ENCODE results near the gene ADGRE1.

Gene ADGRE1

GRCh38 chr19:6856749-6857372, 30.5 kb upstream of the ADGRE1 start:
- Mint-ChIP-seq H3K36me3 (ENCODE audit: low read depth) (no peaks in the 10 kb centered on the region), H3K27ac (no peak overlapping the region), H3K27me3 (ENCODE audit: low read depth) (peaks cover 21% of the 10 kb centered on the region), H3K9me3 (peaks cover 5% of the 10 kb centered on the region), H3K4me1 (no peaks in the 10 kb centered on the region), H3K4me3 (no peak overlapping the region)
- no peak for TF ChIP-seq CTCF (IDR thresholded peaks at IDR 0.05; ENCODE audit: unreplicated experiment in 3 of 3)

GRCh38 chr19:6861683-6862286, 25.6 kb upstream of the ADGRE1 start:
- Mint-ChIP-seq H3K27me3 (ENCODE audit: low read depth) (peaks cover 37% of the 10 kb centered on the region), H3K4me3 (no peak overlapping the region), H3K36me3 (ENCODE audit: low read depth) (no peaks in the 10 kb centered on the region), H3K27ac (no peak overlapping the region), H3K9me3 (peaks cover 4% of the 10 kb centered on the region), H3K4me1 (peaks cover 6% of the 10 kb centered on the region)
- no peak for TF ChIP-seq CTCF (IDR thresholded peaks at IDR 0.05; ENCODE audit: unreplicated experiment in 3 of 3)

GRCh38 chr19:6862673-6863078, 24.7 kb upstream of the ADGRE1 start:
- Mint-ChIP-seq H3K4me1 (peaks cover 6% of the 10 kb centered on the region), H3K27me3 (ENCODE audit: low read depth) (peaks cover 34% of the 10 kb centered on the region), H3K27ac (no peak overlapping the region), H3K9me3 (peaks cover 4% of the 10 kb centered on the region), H3K36me3 (ENCODE audit: low read depth) (no peaks in the 10 kb centered on the region), H3K4me3 (peak overlapping the region; percentile 56 to 73 (median 71))
- peak; percentile 74 to 84 (median 79) for TF ChIP-seq CTCF (IDR thresholded peaks at IDR 0.05; ENCODE audit: unreplicated experiment in 3 of 3)

GRCh38 chr19:6864325-6864940, 22.9 kb upstream of the ADGRE1 start:
- Mint-ChIP-seq H3K27ac (no peak overlapping the region), H3K36me3 (ENCODE audit: low read depth) (no peaks in the 10 kb centered on the region), H3K27me3 (ENCODE audit: low read depth) (peaks cover 41% of the 10 kb centered on the region), H3K4me3 (peak overlapping the region in 1 of 3 experiments; percentile 19), H3K4me1 (peaks cover 6% of the 10 kb centered on the region), H3K9me3 (peaks cover 4% of the 10 kb centered on the region)
- no peak for TF ChIP-seq CTCF (IDR thresholded peaks at IDR 0.05; ENCODE audit: unreplicated experiment in 3 of 3)

GRCh38 chr19:6865849-6866248, 21.5 kb upstream of the ADGRE1 start:
- Mint-ChIP-seq H3K27ac (no peak overlapping the region), H3K9me3 (peaks cover 4% of the 10 kb centered on the region), H3K36me3 (ENCODE audit: low read depth) (no peaks in the 10 kb centered on the region), H3K4me3 (no peak overlapping the region), H3K27me3 (ENCODE audit: low read depth) (peaks cover 45% of the 10 kb centered on the region), H3K4me1 (peaks cover 6% of the 10 kb centered on the region)
- no peak for TF ChIP-seq CTCF (IDR thresholded peaks at IDR 0.05; ENCODE audit: unreplicated experiment in 3 of 3)

Data from nephron (organoid).